Jurkat, Clone E6-1 (cell line): ENCODE data around the gene CAMK4.
"Not testable (repeated sequence)": the region's sequence is repeated elsewhere in the genome, so short reads cannot be mapped to it uniquely, and the experiment has no call there.

Source experiments
- DNase-seq: peaks from one replicate; pipeline ENCODE4 v3.0.0-alpha.2; 2011; ENCODE audit warnings: low read depth, low spot score
- H3K4me3 ChIP-seq: 2 replicates; pipeline ENCODE4 v1.5.1; 2011; ENCODE audit warnings: mild to moderate bottlenecking, low read length, control low read depth, moderate library complexity

The CAMK4 gene

GRCh38 chr5:111252799-111253545, 28.8 kb downstream of the CAMK4 start:
- peak; percentile 84 for DNase-seq

GRCh38 chr5:111254613-111255012, 30.4 kb downstream of the CAMK4 start:
- no peak overlapping the region for H3K4me3 ChIP-seq
- peak; percentile 55 for DNase-seq

More at GRCh38 chr5:111252799-111253545, 28.8 kb downstream of the CAMK4 start:
- H3K4me3 ChIP-seq = no peak overlapping the region; the same call in 1 of the 2 replicates

GRCh38 chr5:111255169-111255568, 31.0 kb downstream of the CAMK4 start:
- DNase-seq = no peak
- no peak overlapping the region for H3K4me3 ChIP-seq

DNA sequence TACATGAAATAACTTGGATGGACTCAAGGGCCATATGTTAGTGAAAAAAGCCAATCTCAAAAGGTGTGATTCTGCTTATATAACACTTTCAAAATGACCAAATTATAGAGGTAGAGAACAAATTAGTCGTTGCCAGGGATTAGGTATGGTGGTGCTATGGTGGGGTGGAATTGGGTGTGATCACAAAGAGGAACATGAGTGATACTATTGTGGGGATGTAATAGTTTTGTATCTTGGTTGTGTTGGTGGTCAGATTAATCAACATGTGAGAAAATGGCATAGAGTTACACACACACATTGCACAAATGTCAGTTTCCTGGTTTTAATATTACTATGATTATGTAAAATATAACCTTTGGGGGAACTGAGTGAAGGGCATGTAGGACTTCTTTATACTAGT, 31.9 kb downstream of the CAMK4 start:
- H3K4me3 ChIP-seq = no peak overlapping the region
- DNase-seq = no peak

GRCh38 chr5:111257610-111258009, 33.4 kb downstream of the CAMK4 start:
- DNase-seq, H3K4me3 ChIP-seq: not testable (repeated sequence)

GRCh38 chr5:111259636-111260035, 35.5 kb downstream of the CAMK4 start:
- DNase-seq = no peak
- H3K4me3 ChIP-seq = no peak overlapping the region

- no peak for DNase-seq
- no peak overlapping the region for H3K4me3 ChIP-seq
These were observed 37.4 kb downstream of the CAMK4 start for GRCh38 chr5:111261610-111262009.

DNA sequence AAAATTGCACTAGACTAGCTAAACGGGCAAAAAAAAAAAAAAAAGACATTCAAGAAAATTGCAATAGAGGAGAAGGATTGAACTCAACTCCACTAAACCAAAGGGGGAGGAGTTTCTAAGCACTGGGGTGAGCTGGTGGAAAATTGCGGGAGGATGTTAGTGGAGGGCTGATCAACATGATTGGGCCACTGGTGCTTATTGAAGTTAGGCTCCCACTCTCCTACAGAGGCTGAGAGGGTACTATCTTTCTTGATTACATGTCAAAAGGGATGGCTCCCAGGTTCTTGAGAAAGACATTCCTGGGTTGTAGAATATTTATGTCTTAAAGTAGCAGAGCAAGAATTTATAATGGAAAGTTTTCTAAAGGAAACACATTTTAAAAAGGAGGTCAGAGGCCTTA, 38.0 kb downstream of the CAMK4 start:
- DNase-seq = no peak
- no peak overlapping the region for H3K4me3 ChIP-seq

DNA sequence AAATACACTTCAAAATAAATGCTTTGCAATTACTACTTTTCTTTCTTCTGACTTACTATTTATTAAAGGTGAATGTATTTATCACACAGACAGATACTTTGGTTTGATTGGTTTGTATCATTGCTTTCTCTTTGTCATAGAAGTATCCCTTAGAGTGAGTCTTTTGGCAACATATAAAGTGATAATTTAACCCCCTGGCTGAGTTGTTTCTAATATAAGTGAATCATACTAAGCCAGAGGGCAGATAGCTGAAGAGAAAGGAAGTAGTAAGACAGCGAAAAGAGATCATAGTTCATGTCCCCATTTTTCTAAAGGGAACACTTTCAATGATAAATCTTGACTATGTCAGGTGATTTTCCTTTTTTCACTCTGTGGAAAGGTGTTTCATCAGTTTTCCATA, 38.6 kb downstream of the CAMK4 start:
- no peak overlapping the region for H3K4me3 ChIP-seq
- no peak for DNase-seq

- no peak overlapping the region for H3K4me3 ChIP-seq
- DNase-seq = no peak
These were observed 42.3 kb downstream of the CAMK4 start for GRCh38 chr5:111266491-111266890.

DNA sequence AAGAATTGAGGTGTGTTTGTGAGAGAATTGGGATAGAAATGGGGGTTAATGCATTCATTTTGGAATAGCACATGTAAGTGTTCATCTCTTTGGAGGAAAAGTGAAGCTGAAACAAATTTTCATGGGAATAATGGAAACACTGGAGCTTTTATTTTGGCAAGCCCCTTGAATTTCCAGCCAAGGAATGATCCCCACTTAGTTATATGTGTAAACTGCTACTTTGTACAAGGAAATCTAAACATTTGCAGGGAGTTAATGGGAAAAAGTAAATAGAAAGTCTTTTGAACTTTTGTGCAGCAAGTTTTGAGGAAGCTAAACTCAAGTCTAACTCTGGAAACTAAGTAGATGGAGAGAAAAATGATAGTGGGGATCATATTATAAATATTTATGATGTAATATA, 44.1 kb downstream of the CAMK4 start:
- DNase-seq = no peak
- H3K4me3 ChIP-seq = no peak overlapping the region

GRCh38 chr5:111271885-111272284, 47.7 kb downstream of the CAMK4 start:
- DNase-seq = no peak
- no peak overlapping the region for H3K4me3 ChIP-seq

DNA sequence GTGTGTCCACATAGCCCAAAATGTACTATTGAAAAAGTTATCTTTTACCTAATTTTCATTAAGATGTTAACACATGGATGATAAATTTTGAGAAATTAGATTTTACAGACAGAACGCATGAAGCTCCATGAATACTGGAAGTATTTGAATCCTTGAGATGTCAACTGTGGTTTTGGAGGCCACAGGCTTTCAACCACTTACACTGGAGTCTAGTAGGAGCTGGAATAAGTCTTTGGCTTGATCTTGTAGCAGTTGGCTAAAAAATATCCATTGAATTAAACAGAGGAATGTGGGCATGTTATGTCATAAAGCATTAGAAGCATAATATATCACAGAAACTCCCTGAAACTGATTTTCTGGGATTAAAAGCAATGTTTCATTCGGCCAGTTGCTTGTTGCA, 52.9 kb downstream of the CAMK4 start:
- DNase-seq = no peak

GRCh38 chr5:111278858-111279504, 54.8 kb downstream of the CAMK4 start:
- DNase-seq = peak; percentile 44
- H3K4me3 ChIP-seq = no peak overlapping the region

More for the DNA sequence above, 52.9 kb downstream of the CAMK4 start:
- H3K4me3 ChIP-seq = no peak overlapping the region

- peak; percentile 75 for DNase-seq
- H3K4me3 ChIP-seq = no peak overlapping the region
These were observed 56.2 kb downstream of the CAMK4 start for GRCh38 chr5:111280282-111280951.

- no peak overlapping the region for H3K4me3 ChIP-seq
- no peak for DNase-seq
These were observed 58.6 kb downstream of the CAMK4 start for GRCh38 chr5:111282798-111283197.

GRCh38 chr5:111284825-111285224, 60.6 kb downstream of the CAMK4 start:
- no peak for DNase-seq
- no peak overlapping the region for H3K4me3 ChIP-seq

- no peak overlapping the region for H3K4me3 ChIP-seq
- no peak for DNase-seq
These were observed 70.4 kb downstream of the CAMK4 start for GRCh38 chr5:111294551-111294950.

DNA sequence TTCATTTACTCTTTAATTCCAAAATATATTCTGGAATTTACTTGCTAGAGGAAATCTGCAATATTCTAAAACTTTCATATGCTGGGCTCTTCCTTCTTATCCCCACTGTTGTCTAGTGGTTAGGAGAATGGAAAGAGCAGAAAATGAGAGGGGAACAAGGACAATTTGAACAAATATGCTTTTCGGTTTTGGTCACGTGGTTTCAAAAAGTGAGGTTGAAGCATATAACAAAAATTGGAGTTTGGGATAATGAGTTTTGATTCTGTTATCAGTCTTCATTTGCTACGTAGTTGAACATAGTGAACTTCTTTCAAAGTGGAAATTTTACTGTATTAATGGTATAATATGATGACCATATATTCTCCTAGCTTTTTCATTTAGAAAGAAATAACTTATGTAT, 71.5 kb downstream of the CAMK4 start:
- DNase-seq = no peak
- no peak overlapping the region for H3K4me3 ChIP-seq

DNA sequence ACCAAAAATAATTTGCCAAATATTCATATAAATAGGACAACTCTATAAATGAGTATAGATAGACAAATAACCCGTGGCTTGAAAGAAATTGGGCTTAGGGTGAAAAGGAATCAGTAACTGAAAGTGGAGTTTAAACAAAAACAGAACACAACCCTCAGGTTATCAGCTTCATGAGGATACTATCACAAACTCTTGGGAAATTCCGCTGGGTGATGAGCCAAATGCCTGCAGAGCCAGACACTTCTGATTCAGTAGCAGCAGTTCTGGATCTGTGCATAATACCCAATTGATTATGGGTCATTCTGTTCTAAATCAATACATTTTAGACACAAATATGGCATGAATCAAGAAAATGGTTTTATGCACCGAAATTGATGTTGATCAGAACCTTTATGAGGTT, 72.4 kb downstream of the CAMK4 start:
- no peak overlapping the region for H3K4me3 ChIP-seq
- no peak for DNase-seq
